ENCODE data around the gene GHRHR.

DNA sequence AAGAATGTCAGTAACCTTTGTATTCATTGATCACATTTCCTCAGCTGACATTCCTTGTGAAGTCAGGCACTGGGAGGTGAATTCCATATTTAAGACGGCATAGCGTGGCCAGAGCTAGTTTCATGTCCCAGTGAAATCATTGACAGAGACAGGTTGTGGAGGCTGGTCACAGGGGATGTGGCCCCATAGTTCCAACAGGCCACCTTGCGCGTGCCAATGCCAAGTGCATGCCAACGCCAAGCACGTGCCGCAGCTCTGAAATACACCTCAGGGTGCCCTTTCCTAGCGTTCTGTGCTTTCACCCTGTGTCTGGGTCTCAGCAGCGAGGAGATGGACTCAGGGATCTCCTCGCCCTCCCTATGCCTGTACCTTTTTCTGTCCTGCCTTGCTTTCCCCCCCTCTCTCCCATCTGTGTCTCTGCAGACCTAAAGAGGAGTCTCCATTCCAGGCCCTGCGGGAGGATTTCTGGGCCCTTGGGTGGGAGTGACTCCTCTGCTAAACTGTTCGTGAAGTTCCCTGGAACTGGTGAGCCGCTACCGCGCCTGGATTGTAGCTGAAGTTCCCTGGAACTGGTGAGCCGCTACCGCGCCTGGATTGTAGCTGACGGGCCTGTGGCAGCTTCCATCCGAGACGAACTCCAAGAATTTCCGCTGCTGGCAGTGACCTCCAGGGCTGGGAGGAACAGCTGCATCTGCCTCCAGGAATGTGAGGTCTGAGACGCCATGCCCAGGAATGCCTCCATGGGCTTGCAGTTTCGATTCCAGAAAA, 32.4 kb upstream of the GHRHR start:
- TF ChIP-seq GATA2 (IDR thresholded peaks at IDR 0.05; ENCODE audit: low read depth, low read length) (no peak), GATA3 (IDR thresholded peaks at IDR 0.05; ENCODE audit: low read depth, low read length) (no peak)

Measured in SH-SY5Y (cell line).